Panc1 (cell line): ENCODE results near the gene LMO1. TPM values are rescaled to one million over a fixed set of nuclear protein-coding genes. Genes with fewer than 3 reads are reported as not detected.

ENCODE experiments used
- ATAC-seq: fragments of 200-7000 bp; cut with Tn5 transposase; 2 replicates; pipeline ENCODE4 v1.9.1; 2020; ENCODE audit warnings: mild to moderate bottlenecking, moderate library complexity
- BruUV-seq: library from RNA; stranded (reverse); fragments of 400-500 nt; replicated peaks from 2 replicates; lab custom pipeline; 2021; lab: Mats Ljungman, UMichigan
- CTCF ChIA-PET: fragments of 300-600 bp; sonication (Branson Sonifier 250); formaldehyde crosslinking; loops from one replicate; lab custom pipeline; 2022; ENCODE audit warnings: antibody characterized with exemption; lab: Charles Lee
- POLR2A ChIA-PET: fragments of 300-600 bp; sonication (Branson Sonifier 250); formaldehyde crosslinking; loops from one replicate; lab custom pipeline; 2022; ENCODE audit warnings: antibody characterized with exemption; lab: Charles Lee
- DNase-seq: peaks from one replicate; pipeline ENCODE4 v3.0.0-alpha.2; 2010; ENCODE audit warnings: low read depth, low spot score
- H3K27ac ChIP-seq: 2 replicates; pipeline ENCODE4 v1.5.1; 2011; ENCODE audit warnings: mild to moderate bottlenecking, low read length, inconsistent platforms
- H3K27me3 ChIP-seq: fragments of 200-500 bp; sonication (Bioruptor generic); 2 replicates; pipeline ENCODE4 v1.6.0; 2014; ENCODE audit warnings: low read length, inconsistent platforms; ENCODE audit not compliant: control insufficient read depth, insufficient read depth
- H3K36me3 ChIP-seq: fragments of 200-500 bp; sonication (Bioruptor generic); 2 replicates; pipeline ENCODE4 v1.5.1; 2014; ENCODE audit warnings: inconsistent platforms, mild to moderate bottlenecking, low read length, moderate library complexity; ENCODE audit not compliant: control insufficient read depth, insufficient read depth
- H3K4me1 ChIP-seq: 2 replicates; pipeline ENCODE4 v1.5.1; 2011; ENCODE audit warnings: inconsistent platforms, mild to moderate bottlenecking, low read length, moderate library complexity; ENCODE audit not compliant: control insufficient read depth, insufficient read depth
- H3K4me3 ChIP-seq, 2 experiments: 2 replicates each; pipeline ENCODE4 v1.5.1; 2011 to 2012; ENCODE audit warnings: low read depth in 2 of 2, low read length in 2 of 2, mild to moderate bottlenecking in 2 of 2, inconsistent platforms in 1 of 2, moderate library complexity in 1 of 2
- H3K9me3 ChIP-seq: fragments of 200-500 bp; sonication (Bioruptor generic); 2 replicates; pipeline ENCODE4 v1.5.1; 2014; ENCODE audit warnings: low read depth, mild to moderate bottlenecking, inconsistent platforms, low read length, moderate library complexity; ENCODE audit not compliant: control insufficient read depth, insufficient read depth
- CTCF ChIP-seq: fragments of 450-650 bp; IDR thresholded peaks from 2 replicates; pipeline ENCODE4 v1.5.1; 2017; ENCODE audit warnings: mild to moderate bottlenecking
- POLR2AphosphoS5 ChIP-seq: IDR thresholded peaks from 2 replicates; pipeline ENCODE4 v1.6.1; 2012; ENCODE audit warnings: mild to moderate bottlenecking, low read depth, low read length, moderate library complexity
- SIN3A ChIP-seq: IDR thresholded peaks from 2 replicates; pipeline ENCODE4 v1.6.1; 2012; ENCODE audit warnings: low read depth, mild to moderate bottlenecking, low read length, moderate library complexity, borderline replicate concordance; ENCODE audit not compliant: insufficient read depth
- TCF7L2 ChIP-seq: IDR thresholded peaks from 2 replicates; pipeline ENCODE4 v1.6.1; 2011; ENCODE audit warnings: mild to moderate bottlenecking, low read depth, low read length, inconsistent platforms
- in situ Hi-C: cut with HindIII; loops from 2 replicates; pipeline ENCODE4 v1.10.0; 2016; ENCODE audit warnings: low sequenced_read_pairs, low pct_unique_long_range_greater_than_20kb
- intact Hi-C: fragments of 100-400 bp; cut with micrococcal nuclease; formaldehyde crosslinking; loops from one replicate; pipeline ENCODE4 v1.10.0; 2022; ENCODE audit not compliant: unreplicated experiment
- total RNA-seq: library from RNA; stranded (reverse); gene quantifications from one replicate; pipeline ENCODE4 v1.2.1, GENCODE V29; 2021; ENCODE audit not compliant: unreplicated experiment
- TF ChIP-seq, protein P1 (sequence below), 2 experiments: IDR thresholded peaks; 2 replicates each; pipeline ENCODE4 v1.6.1; 2011 to 2012; ENCODE audit warnings: low read depth in 2 of 2, control low read depth in 1 of 2, low read length in 1 of 2, mild to moderate bottlenecking in 1 of 2, moderate library complexity in 1 of 2; ENCODE audit not compliant: insufficient read depth in 1 of 2

Gene LMO1
- total RNA-seq, 1 experiment from 2014 or later: not detected

GRCh38 chr11:8232849-8233606 is 30.6 kb downstream of the LMO1 start:
- TF ChIP-seq SIN3A (no peak), TCF7L2 (no peak), POLR2AphosphoS5 (no peak)
- TF ChIP-seq, protein P1, sequence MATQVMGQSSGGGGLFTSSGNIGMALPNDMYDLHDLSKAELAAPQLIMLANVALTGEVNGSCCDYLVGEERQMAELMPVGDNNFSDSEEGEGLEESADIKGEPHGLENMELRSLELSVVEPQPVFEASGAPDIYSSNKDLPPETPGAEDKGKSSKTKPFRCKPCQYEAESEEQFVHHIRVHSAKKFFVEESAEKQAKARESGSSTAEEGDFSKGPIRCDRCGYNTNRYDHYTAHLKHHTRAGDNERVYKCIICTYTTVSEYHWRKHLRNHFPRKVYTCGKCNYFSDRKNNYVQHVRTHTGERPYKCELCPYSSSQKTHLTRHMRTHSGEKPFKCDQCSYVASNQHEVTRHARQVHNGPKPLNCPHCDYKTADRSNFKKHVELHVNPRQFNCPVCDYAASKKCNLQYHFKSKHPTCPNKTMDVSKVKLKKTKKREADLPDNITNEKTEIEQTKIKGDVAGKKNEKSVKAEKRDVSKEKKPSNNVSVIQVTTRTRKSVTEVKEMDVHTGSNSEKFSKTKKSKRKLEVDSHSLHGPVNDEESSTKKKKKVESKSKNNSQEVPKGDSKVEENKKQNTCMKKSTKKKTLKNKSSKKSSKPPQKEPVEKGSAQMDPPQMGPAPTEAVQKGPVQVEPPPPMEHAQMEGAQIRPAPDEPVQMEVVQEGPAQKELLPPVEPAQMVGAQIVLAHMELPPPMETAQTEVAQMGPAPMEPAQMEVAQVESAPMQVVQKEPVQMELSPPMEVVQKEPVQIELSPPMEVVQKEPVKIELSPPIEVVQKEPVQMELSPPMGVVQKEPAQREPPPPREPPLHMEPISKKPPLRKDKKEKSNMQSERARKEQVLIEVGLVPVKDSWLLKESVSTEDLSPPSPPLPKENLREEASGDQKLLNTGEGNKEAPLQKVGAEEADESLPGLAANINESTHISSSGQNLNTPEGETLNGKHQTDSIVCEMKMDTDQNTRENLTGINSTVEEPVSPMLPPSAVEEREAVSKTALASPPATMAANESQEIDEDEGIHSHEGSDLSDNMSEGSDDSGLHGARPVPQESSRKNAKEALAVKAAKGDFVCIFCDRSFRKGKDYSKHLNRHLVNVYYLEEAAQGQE (IDR thresholded peaks at IDR 0.05; ENCODE audit: insufficient read depth in 1 of 2, low read depth in 2 of 2, low read length in 1 of 2): no peak
- in situ Hi-C loops: no loop called here
- DNase-seq: no peak
- ATAC-seq: no peak
- POLR2A ChIA-PET: no interaction called here
- no peak overlapping the region for H3K27ac ChIP-seq
- H3K27me3 ChIP-seq: no peaks in the 10 kb centered on the region
- no peaks in the 10 kb centered on the region for H3K9me3 ChIP-seq
- BruUV-seq: no TSS peak
- H3K36me3 ChIP-seq: no peaks in the 10 kb centered on the region
- intact Hi-C loops: no loop called here
- H3K4me3 ChIP-seq: no peak overlapping the region
- CTCF ChIA-PET: no interaction called here
- H3K4me1 ChIP-seq: no peaks in the 10 kb centered on the region

DNA sequence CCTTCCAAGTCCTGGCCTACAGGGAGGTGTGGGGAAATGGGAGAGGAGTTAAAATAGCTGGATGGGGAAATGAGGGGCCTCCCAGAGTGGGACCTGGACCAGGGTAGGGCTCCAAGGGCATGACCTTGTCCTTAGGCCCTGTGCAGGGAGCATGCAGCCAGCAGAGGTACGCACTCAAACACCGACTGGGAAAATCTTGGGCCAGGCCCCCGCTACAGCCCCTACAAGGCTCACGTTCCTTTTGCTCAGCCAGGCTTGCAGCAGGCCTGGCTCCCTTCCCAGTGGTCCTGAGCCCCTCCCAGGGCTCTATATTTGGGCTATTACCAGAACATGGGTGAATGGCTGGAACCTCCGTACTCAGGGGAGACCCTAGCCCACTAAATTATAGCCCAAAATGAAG is 31.3 kb downstream of the LMO1 start:
- Histone ChIP-seq H3K4me3 (no peak overlapping the region), H3K27ac (no peak overlapping the region), H3K9me3 (no peaks in the 10 kb centered on the region), H3K4me1 (no peaks in the 10 kb centered on the region), H3K36me3 (no peaks in the 10 kb centered on the region), H3K27me3 (no peaks in the 10 kb centered on the region)
- in situ Hi-C loops (no loop called here), intact Hi-C loops (no loop called here)
- ChIA-PET CTCF (interaction anchor here (0.7 kb wide), 1 partner anchor 108 kb away, joined by 3 read pairs; no protein-coding TSS in a partner anchor), POLR2A (no interaction called here)
- DNase-seq (no peak), ATAC-seq (no peak)
- TF ChIP-seq POLR2AphosphoS5: no peak
- TF ChIP-seq SIN3A: no peak
- TF ChIP-seq, protein P1 (IDR thresholded peaks at IDR 0.05; ENCODE audit: insufficient read depth in 1 of 2, low read depth in 2 of 2, low read length in 1 of 2): no peak
- no peak for TF ChIP-seq TCF7L2
- no peak for TF ChIP-seq CTCF
- no TSS peak for BruUV-seq
